Hepatocyte (in vitro differentiated cells): ENCODE results near the gene ZNF775. TPM values are rescaled to one million over a fixed set of nuclear protein-coding genes. Genes with fewer than 3 reads are reported as not detected.

Source experiments
- DNase-seq: peaks from one replicate; pipeline ENCODE4 v3.0.0-alpha.2; 2016; ENCODE audit warnings: low spot score
- H2AFZ ChIP-seq: fragments of 200-600 bp; sonication (generic); 2 replicates; pipeline ENCODE4 v1.6.0; 2016; ENCODE audit warnings: antibody characterized with exemption, mild to moderate bottlenecking
- H3K27ac ChIP-seq: fragments of 200-600 bp; sonication (generic); 2 replicates; pipeline ENCODE4 v1.5.1; 2016; ENCODE audit warnings: mild to moderate bottlenecking
- H3K27me3 ChIP-seq: fragments of 200-600 bp; sonication (generic); 2 replicates; pipeline ENCODE4 v1.6.1; 2016
- H3K36me3 ChIP-seq: fragments of 200-600 bp; sonication (generic); replicated peaks from 2 replicates; pipeline ENCODE4 v1.5.1; 2016; ENCODE audit warnings: low read depth; ENCODE audit not compliant: insufficient read depth
- H3K4me1 ChIP-seq: fragments of 200-600 bp; sonication (generic); 2 replicates; pipeline ENCODE4 v1.5.1; 2016; ENCODE audit warnings: mild to moderate bottlenecking, moderate library complexity; ENCODE audit not compliant: insufficient read depth
- H3K4me2 ChIP-seq: fragments of 200-600 bp; sonication (generic); 2 replicates; pipeline ENCODE4 v1.6.0; 2016
- H3K4me3 ChIP-seq: fragments of 200-600 bp; sonication (generic); 2 replicates; pipeline ENCODE4 v1.5.1; 2016; ENCODE audit warnings: mild to moderate bottlenecking
- H3K79me2 ChIP-seq: fragments of 200-600 bp; sonication (generic); 2 replicates; pipeline ENCODE4 v1.6.0; 2017; ENCODE audit warnings: mild to moderate bottlenecking
- H3K9me2 ChIP-seq: fragments of 200-600 bp; sonication (generic); replicated peaks from 2 replicates; pipeline ENCODE4 v1.6.0; 2017; ENCODE audit warnings: mild to moderate bottlenecking; ENCODE audit not compliant: insufficient read depth
- H3K9me3 ChIP-seq: fragments of 200-600 bp; sonication (generic); 2 replicates; pipeline ENCODE4 v1.5.1; 2016; ENCODE audit warnings: low read depth, mild to moderate bottlenecking
- H4K20me1 ChIP-seq: fragments of 200-600 bp; sonication (generic); 2 replicates; pipeline ENCODE4 v1.6.0; 2016; ENCODE audit warnings: mild to moderate bottlenecking; ENCODE audit not compliant: insufficient read depth, poor library complexity, severe bottlenecking
- CTCF ChIP-seq: fragments of 200-600 bp; sonication (generic); IDR thresholded peaks from 2 replicates; pipeline ENCODE4 v1.5.1; 2016; ENCODE audit warnings: antibody characterized with exemption, mild to moderate bottlenecking; ENCODE audit not compliant: poor library complexity
- EZH2 ChIP-seq: fragments of 200-600 bp; sonication (generic); IDR thresholded peaks from 2 replicates; pipeline ENCODE4 v1.6.1; 2016; ENCODE audit warnings: antibody characterized with exemption, mild to moderate bottlenecking, borderline replicate concordance
- EZH2phosphoT487 ChIP-seq: fragments of 200-600 bp; sonication (generic); IDR thresholded peaks from one replicate; pipeline ENCODE4 v1.6.1; 2018; ENCODE audit warnings: antibody characterized with exemption, mild to moderate bottlenecking, low read depth, moderate library complexity; ENCODE audit not compliant: unreplicated experiment, severe bottlenecking
- WGBS: methylation state at CpG from one replicate; pipeline ENCODE4 v1.1.6; 2016; ENCODE audit warnings: low lambda C conversion rate; ENCODE audit errors: missing lambda C conversion rate; 5-methylcytosine and 5-hydroxymethylcytosine counted together
- polyA plus RNA-seq: library from polyadenylated mRNA; unstranded; fragments of >200 nt; fragmentation: Nextera tagmentation; extraction: Ambion mirVana; gene quantifications from 2 replicates; pipeline ENCODE4 v1.2.1, GENCODE V29; 2016
- total RNA-seq: library from RNA; depleted of rRNA; stranded (reverse); fragments of >200 nt; gene quantifications from 2 replicates; pipeline ENCODE4 v1.2.3, GENCODE V29; 2014

ZNF775 gene
- total and polyA plus RNA-seq, 2 experiments from 2014 or later = 5.2 to 10.6 TPM

DNA sequence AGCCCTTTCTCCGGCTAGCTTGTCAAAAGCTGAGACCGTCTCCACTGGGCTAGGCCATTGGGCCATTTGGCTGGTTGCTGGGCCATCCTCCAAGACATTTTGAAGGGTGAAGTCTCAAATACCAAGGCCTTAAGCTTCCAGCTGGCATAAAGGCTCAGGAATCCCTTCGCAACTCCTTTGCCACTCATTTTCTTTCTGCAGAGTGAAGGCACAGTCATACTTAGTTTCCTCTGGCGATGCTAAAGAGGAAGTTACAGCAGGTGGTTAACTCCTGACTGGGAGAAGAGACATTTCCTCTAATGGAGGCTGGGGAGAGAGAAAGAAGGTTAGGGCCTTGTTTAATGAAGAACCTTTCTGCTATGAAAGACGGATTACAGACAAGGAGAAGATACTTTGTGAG, 15.3 kb upstream of the ZNF775 start:
- Histone ChIP-seq H3K4me3 (no peak overlapping the region), H3K9me2 (no peaks in the 10 kb centered on the region), H3K9me3 (no peaks in the 10 kb centered on the region), H3K4me2 (no peak overlapping the region), H3K79me2 (peaks cover 7% of the 10 kb centered on the region), H4K20me1 (no peaks in the 10 kb centered on the region), H3K27ac (no peak overlapping the region), H3K27me3 (no peaks in the 10 kb centered on the region), H3K4me1 (no peaks in the 10 kb centered on the region), H3K36me3 (no peaks in the 10 kb centered on the region), H2AFZ (no peak overlapping the region)
- DNase-seq = no peak
- 92% methylated on average over 5 of the region's 5 CpGs for WGBS
- TF ChIP-seq CTCF (no peak), EZH2phosphoT487 (no peak), EZH2 (no peak)

DNA sequence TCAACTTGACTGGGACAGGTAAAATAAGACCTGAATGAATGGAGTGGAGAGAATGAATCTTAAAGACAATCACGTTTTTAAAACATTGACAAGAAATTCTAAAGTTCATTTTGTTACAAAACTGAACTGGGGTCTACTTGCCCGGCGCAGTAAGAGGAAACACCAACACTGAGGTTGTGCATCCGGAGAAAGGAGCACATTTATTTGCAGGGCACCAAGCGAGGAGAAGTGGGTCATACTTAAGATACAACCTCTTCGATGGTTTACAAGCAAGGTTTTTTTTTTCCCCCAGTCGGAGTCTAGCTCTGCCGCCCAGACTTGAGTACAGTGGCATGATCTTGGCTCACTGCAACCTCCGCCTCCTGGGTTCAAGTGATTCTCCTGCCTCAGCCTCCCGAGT, 13.9 kb upstream of the ZNF775 start:
- Histone ChIP-seq H3K9me3 (no peaks in the 10 kb centered on the region), H3K79me2 (peaks cover 20% of the 10 kb centered on the region), H3K4me1 (peaks cover 6% of the 10 kb centered on the region), H3K4me3 (no peak overlapping the region), H4K20me1 (no peaks in the 10 kb centered on the region), H3K27me3 (no peaks in the 10 kb centered on the region), H3K27ac (no peak overlapping the region), H3K36me3 (no peaks in the 10 kb centered on the region), H3K9me2 (no peaks in the 10 kb centered on the region), H2AFZ (no peak overlapping the region), H3K4me2 (no peak overlapping the region)
- TF ChIP-seq EZH2 = no peak
- no peak for TF ChIP-seq EZH2phosphoT487
- no peak for TF ChIP-seq CTCF
- WGBS = 96% methylated on average over 10 of the region's 10 CpGs
- no peak for DNase-seq

DNA sequence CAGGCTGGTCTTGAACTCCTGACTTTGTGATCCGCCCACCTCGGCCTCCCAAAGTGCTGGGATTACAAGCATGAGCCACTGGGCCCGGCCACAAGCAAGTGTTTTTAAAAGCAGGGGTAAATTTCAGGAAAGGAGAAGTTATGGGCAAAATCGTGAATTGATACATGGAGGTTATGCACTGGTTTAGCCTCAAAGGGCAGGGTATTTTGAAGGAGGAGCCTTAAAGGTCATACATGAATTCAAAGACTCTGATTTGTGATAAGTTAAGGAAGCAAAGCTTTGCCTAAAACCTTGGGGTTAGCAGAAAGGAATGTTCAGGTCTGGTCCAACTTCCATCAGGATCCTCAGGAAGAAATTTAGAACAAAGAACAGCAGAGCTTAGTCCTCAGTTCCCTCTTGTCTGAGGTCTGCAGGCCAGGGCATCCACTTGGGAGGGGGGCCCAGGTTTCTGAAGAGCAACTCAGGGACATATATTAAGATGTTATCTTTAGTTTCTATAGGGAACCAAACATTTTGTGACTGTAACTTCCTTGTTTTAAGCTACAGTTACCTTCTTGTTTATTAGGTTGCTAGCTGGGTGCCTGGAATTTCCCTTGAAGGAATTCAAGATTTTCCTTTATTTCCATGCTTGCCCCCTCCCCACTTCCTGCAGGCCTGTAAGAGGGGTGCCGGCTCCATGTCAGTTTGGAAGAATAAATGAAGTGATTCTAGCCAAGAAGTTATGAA, 13.3 kb upstream of the ZNF775 start:
- Histone ChIP-seq H2AFZ (no peak overlapping the region), H4K20me1 (no peaks in the 10 kb centered on the region), H3K27me3 (no peaks in the 10 kb centered on the region), H3K4me1 (peaks cover 13% of the 10 kb centered on the region), H3K4me2 (no peak overlapping the region), H3K4me3 (no peak overlapping the region), H3K9me3 (no peaks in the 10 kb centered on the region), H3K27ac (peak overlapping the region; percentile 39), H3K9me2 (no peaks in the 10 kb centered on the region), H3K36me3 (no peaks in the 10 kb centered on the region), H3K79me2 (peaks cover 27% of the 10 kb centered on the region)
- TF ChIP-seq EZH2phosphoT487 = no peak
- no peak for TF ChIP-seq EZH2
- no peak for TF ChIP-seq CTCF
- WGBS = 76% methylated on average over 5 of the region's 5 CpGs
- no peak for DNase-seq
